ENCODE data around the gene KATNB1.
A peak's percentile ranks its signal among the peaks of the same experiment; 100 is the strongest.
"Not testable (repeated sequence)": the region's sequence is repeated elsewhere in the genome, so short reads cannot be mapped to it uniquely, and the experiment has no call there.

KATNB1 gene

DNA sequence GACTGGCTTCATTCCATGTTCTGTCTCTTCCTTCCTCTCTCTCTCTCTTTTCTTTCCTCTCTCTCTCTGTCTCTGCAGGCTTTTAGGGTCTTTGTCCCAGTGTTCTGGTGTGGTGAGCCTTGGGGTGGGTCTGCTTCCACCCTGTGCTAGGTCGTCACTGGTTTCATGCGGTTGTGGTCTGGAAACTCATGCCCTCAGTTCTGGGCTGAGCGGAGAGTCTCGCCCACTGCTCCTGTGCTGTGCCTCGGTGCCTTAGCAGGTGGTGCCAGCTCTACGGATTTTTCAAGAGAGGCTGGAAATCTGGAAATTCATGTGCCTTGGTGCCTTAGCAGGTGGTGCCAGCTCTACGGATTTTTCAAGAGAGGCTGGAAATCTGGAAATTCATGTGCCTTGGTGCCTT is 10.7 kb downstream of the KATNB1 start:
- DNase-seq, result not testable (repeated sequence)

DNA sequence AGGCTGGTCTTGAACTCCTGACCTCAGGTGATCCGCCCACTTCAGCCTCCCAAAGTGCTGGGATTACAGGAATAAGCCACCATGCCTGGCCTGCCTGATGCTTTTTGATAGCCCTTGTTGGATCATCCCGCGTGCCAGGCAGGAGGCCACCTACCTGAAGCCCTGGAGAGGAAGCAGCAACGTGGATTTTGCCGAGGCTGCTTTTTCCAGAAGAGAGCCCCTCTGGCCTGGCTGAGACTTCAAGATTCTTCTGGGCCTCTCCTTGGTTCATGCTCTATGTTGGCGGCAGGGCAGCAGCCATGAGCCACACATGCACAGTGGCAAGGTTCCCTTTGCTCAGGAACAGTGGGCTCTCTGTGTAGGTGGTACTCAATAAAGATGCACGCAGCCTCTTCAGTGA is 11.5 kb downstream of the KATNB1 start:
- DNase-seq, result no peak

- DNase-seq, result no peak
These were observed 11.9 kb downstream of the KATNB1 start for GRCh38 chr16:57747496-57747895.

DNA sequence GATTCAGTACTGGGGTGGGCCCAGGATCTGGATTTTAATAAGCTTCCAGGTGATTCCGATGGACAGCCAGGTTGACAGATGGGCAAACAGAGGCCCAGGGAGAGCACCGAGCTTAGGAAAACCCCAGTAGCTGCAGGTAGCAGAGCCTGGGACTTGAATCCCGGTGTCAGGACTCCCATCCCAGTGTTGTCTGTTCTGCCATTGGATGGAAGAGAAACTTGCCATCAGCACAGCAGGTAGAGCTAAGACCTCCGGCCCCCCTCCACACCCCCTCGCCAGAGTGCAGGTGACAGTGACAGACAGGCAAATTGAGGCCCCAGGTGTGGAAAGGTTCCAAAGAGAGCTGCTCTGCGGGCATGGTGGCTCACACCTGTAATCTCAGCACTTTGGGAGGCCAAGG is 12.4 kb downstream of the KATNB1 start:
- no peak for DNase-seq

DNA sequence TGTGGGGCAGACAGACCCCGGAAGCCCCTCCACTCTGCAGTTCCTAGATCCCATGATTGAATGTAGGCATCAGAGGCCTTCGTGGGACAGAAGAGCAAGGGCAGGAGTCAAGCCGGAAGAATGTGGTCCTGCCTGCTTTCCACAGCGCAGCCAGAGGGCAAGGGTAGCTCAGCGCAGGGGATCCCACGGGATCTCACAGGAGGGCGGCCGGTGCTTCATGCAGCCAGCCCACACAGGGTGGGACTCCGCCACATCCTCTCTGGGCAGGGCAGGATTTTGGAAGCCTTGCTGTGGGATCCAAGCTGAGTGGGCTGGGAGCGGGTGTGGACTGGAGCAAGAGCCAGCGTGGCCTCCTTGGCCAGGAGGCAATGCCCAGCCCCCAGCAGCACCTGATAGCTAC is 13.0 kb downstream of the KATNB1 start:
- no peak for DNase-seq

DNA sequence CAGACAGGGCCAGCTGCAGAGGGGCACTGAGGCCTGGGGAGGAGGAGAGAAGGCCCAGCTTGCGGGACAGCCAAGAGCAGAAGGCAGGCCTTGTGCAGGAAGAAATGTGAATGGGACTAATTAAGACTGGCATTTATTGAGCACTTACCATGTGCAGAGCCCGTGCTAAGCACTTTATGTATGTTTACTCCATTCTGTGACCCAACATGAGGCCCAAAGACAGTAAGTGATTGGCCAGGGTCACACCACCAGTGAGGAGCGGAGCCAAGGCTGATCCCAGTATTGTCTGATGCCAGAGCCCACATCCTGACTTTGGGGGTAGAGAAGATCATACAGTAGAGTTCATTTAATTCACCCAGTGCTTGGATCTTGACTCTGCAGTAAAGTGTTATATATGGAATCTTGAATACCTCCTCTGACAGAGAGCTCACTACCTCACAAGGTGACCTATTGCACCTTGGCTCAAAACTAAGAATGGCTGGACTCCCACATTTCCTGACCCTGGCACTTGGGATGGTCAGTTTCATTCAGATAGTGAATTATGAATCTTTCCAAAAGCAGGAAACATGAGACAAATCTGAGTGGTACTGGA is 13.6 kb downstream of the KATNB1 start:
- no peak for DNase-seq

DNA sequence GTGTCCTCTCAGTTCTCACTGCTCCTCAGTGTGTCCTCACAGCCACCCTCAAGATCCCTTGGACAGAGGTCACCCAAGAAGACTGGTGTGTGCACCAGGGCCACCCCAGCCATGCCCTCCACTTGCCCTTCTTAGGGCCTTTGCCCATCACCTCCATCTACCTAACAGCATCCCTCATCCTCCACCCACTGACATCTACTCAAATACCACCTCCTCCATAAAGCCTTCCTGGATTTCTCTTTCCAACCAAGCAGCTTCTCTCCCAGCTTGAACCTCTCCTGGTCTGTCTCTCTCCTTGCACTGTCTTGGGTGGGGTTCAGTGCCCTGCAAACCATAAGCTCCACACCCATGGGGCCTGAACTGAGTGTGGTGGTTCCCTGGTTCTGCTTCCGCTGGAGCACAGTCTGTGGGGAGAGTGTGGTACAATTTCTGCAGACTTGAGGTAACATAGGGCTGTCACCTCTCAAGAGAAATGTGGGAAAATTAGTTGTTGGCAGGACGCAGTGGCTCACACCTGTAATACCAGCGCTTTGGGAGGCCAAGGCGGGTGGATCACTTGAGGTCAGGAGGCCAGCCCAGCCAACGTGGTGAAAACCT is 14.4 kb downstream of the KATNB1 start:
- no peak for DNase-seq

DNA sequence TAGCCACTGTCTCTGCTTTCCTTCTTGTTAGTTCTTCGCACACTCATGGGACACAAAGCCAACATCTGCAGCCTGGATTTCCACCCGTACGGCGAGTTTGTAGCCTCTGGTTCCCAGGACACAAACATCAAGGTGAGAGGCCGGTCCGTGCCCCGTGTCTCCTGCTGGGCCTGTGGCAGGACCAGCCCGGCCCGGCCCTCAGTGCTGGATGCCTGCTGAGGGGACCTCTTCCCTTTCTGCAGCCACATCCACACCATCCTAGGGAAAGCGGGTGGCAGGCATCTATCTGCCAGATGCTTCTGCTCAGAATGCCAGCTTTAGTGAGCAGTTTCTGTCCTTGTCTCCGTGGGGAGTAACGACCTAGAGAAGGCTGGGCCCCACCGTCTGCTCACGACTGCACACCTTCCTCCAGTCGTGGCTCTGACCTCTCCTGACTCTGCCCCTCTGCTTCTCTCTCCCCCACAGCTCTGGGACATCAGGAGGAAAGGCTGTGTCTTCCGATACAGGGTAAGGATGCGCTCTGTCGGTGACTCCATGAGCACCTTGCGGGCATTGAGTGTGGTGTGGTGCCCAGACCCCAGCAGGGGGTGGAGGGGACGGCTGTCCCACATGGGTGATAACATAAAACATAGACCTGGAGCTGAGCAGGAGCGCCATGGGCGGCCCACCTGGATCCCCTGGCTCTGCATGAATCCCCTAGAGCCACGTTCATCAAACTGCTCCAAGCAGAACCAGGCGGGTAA is 15.4 kb downstream of the KATNB1 start:
- DNase-seq, result no peak

DNA sequence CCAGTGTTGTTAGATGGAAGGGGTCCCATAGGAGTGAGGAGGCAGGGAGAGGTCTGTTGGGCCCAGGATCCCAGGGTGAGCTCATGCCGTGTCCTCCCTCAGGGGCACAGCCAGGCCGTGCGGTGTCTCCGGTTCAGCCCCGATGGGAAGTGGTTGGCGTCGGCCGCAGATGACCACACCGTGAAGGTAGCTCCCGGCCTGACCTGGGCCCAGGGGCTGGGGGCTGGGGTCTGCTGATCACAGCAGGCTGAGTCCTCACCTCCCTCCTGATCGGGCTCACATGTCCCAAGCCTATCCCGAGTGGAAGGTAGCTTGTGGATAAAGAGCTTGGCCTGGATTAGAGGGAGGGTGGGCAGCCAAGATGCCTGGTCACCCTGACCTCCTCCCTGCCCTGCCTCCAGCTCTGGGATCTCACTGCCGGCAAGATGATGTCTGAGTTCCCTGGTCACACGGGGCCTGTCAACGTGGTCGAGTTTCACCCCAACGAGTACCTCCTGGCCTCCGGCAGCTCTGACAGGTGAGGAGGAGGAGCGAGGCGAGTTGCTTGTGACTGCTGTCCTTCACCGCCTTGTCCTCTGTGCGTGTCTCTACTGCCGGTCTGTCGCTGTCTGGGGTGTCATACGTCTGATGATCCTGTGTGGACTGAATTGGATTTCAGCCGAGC is 16.1 kb downstream of the KATNB1 start:
- no peak for DNase-seq

- no peak for DNase-seq
These were observed 16.6 kb downstream of the KATNB1 start for GRCh38 chr16:57752203-57752580.

GRCh38 chr16:57752581-57753447 is 17.2 kb downstream of the KATNB1 start:
- DNase-seq, result no peak

- DNase-seq, result no peak
These were observed 18.1 kb downstream of the KATNB1 start for GRCh38 chr16:57753448-57754353.

DNA sequence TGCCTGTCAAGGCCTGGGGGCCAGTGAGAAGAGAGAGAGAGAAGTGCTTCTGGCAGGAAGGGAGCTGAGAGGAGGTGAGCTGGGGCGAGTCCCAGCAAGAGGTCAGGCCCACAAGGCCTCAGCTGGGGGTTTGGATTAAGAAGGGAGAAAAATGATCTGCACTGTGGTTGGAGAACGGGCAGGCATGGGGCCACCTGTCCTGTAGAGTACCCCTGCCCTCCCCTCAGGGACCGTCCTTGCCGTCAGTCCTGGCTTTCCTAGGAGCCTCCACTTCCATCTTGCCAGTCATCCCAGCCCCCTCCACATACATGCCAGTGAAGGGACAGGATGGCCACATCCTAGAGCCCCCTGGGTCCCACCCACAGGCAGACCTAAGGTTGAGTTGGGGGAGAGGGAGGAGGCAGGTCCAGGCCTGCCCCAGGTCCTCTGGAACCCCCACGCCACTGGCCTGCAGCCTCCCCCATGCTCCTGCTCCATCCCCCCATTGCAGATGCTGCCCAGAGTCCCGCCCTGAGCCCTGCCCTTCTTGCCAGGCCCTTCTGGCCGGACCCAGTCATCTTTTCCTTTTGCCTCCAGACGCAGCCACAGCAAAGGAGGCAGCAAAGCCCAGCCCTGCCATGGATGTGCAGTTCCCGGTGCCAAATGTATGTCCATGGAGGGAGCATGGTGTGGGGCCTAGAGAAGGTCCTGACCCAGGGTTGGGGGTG is 18.9 kb downstream of the KATNB1 start:
- no peak for DNase-seq

- DNase-seq, result no peak
These were observed 19.6 kb downstream of the KATNB1 start for GRCh38 chr16:57755061-57755684.

- DNase-seq, result no peak
These were observed 20.3 kb downstream of the KATNB1 start for GRCh38 chr16:57755726-57756423.

DNA sequence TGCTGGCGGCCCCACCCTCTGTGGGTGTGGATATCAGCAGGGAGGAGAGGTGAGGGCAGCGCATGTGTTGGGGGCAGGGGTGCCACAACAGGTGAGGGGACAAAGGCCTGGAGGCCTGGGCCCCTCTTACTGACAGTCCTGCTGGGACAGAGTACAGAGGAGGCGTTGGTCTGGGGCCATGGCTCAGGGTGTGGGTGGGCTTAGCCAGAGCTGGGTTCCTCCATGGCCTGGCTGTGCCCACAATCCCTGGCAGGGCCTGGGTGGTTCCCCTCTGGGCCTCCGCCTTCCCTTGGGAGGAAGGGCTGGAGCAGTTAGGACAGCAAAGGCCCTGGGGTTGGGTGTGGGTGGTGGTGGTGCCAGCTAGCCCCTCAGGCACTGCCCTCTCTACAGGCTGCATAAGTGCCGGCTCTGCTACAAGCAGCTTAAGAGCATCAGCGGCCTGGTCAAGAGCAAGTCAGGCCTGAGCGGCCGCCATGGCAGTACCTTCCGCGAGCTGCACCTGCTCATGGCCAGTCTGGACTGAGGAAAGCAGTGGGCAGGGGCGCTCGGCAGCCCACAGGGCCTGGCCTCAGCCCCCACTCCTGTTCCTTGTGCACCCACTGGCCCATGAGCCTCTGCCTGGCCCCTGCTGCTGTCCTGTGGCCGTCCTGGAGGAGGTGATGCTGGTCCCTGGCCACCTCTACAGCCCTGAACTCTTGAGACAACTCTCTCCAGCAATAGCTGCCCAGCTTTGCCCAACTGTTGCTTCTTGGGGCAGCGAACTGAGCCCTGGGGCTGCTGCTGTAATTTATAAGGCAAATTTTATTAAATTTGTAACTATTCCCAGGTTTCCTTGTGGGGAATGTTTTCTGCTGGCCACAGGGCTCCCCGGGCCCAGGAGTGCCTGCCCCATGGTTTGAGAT is 21.1 kb downstream of the KATNB1 start:
- DNase-seq, result no peak

- DNase-seq, result peak; percentile 40
These were observed 21.8 kb downstream of the KATNB1 start for GRCh38 chr16:57757326-57757786.

GRCh38 chr16:57757883-57758282 is 22.3 kb downstream of the KATNB1 start:
- no peak for DNase-seq

Measured in NCI-H774 (cell line).